KBM-7 (cell line): ENCODE measurements around the gene COIL.

ENCODE experiments used
- DNase-seq: peaks from one replicate; pipeline ENCODE4 v3.0.0-alpha.2; 2015
- in situ Hi-C: fragments of 300-500 bp; cut with MboI; formaldehyde crosslinking; loops from 2 replicates; pipeline ENCODE4 v1.14.3; 2020; ENCODE audit warnings: low sequenced_read_pairs, low pct_unique_long_range_greater_than_20kb, mixed read lengths

The COIL gene

DNA sequence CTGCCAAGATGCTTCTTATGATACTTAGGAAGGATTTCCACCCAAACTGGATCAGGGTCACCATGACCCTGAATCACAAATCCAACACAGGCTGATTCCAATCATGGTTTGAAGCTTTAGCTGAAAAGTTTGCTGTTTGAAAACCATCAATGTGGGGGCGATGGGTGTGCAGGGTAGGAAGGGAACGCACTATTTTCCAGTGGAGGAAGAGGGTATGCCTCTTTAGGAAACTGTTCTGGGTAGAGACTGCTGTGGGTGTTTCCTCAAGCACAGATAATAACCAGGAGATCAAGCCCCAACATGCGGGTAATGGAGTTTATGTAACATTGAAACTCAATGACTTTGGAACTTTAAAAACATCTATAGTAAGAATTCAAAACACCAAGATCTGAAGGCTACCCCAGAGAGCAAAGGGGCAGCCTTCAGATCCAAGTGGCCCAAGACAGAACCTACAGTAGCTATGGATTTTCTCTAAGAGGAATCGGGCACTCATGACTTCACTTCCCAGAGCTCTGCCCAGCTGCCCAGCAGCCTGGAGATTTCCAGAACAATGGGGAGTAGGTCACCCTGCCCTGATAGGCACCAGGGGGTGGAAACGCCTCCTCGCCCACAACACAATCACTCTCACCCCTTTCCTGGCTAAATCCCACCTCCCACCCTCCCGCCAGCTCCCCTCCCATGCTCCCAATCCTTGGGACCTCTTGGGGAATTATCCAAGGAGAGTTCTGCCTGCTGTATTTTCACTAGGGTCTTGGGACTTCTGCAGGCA, 69.8 kb downstream of the COIL start:
- in situ Hi-C loops: no loop called here
- no peak for DNase-seq

DNA sequence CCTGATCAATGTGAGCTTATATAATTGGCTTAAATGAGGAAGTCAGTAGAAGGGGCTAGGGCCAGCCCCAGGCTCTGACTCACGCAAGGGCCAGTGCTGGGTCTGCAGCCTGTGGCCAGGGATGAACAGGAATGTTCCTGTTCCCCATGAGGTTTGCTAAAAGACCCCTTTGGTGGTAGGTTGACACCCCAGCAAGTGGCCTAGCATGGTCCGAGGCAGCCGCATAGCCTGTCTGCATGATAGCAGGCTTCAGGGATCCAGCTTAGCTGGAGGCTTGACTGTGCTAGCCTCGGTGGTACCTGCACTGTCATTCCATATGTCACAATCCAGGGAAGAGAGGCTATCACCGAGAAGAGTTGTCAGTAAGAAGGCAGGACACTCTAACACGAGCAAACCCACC, 70.5 kb downstream of the COIL start:
- in situ Hi-C loops: no loop called here

More for the DNA sequence above, 70.5 kb downstream of the COIL start:
- DNase-seq: no peak
